DND-41 (cell line): Measurements from ENCODE around the gene SORCS1.

Experiments
- CTCF ChIP-seq: IDR thresholded peaks from 2 replicates; pipeline ENCODE4 v1.5.1; 2012; ENCODE audit warnings: borderline replicate concordance, low read length, moderate library complexity, mild to moderate bottlenecking; ENCODE audit not compliant: poor library complexity, severe bottlenecking; ENCODE audit errors: extremely low read depth
- EZH2 ChIP-seq: IDR thresholded peaks from 3 replicates; pipeline ENCODE4 v1.6.1; 2012; ENCODE audit warnings: borderline replicate concordance, low read depth, mild to moderate bottlenecking, moderate library complexity, low read length, inconsistent platforms; ENCODE audit not compliant: severe bottlenecking

DNA sequence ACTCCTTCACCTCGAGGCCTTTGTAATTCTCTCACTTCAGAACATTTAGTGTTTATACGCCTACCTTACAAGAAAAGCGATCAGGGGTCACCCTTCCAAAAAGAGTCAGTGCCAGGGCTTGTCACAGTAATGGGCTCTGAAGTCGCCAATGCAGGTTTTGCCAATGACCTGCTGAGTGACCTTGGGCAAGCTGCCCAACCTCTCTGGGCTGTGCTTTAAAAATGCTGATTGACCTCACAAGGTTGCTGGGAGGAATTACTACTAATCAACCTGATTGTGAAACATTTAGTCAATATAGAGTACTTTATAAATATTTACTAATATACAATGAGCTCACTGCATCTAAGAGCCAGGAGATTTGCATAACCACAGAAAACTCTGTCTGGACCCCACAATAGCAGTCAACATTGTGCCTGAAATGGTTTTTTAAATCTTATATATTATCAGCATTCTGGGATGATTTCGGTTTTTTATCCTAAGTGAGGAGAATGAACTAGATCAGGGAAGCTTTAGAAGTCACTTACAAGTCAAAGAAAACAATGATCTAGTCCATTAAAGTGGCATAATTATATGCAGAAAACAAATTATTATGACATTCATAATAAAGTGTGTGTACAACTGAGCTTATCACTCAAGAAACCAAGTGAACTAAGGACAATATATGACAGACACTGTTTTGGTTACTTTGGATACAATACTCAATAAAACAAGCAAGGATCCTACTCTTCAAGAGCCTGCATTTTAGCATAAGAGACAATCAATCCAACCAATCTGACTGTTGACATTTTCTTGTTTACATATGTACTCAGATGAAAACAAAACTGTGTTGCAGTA is 290.5 kb downstream of the SORCS1 start:
- TF ChIP-seq CTCF (no peak), EZH2 (no peak)
